Mesendoderm (in vitro differentiated cells): ENCODE data around the gene APBA1.

ENCODE experiments used
- DNase-seq: peaks from one replicate; pipeline ENCODE4 v3.0.0; 2013
- H2AK5ac ChIP-seq: 2 replicates; pipeline ENCODE4 v1.6.1; 2013; ENCODE audit warnings: low read length, inconsistent platforms
- H2BK120ac ChIP-seq: 2 replicates; pipeline ENCODE4 v1.6.1; 2013; ENCODE audit warnings: low read depth, mild to moderate bottlenecking, low read length, moderate library complexity, mixed read lengths
- H2BK15ac ChIP-seq: replicated peaks from 2 replicates; pipeline ENCODE4 v1.6.1; 2013; ENCODE audit warnings: low read depth, mild to moderate bottlenecking, moderate library complexity
- H2BK5ac ChIP-seq: 2 replicates; pipeline ENCODE4 v1.6.1; 2013; ENCODE audit warnings: low read length, inconsistent platforms
- H3K18ac ChIP-seq: 2 replicates; pipeline ENCODE4 v1.6.1; 2013; ENCODE audit warnings: mild to moderate bottlenecking, low read length, mixed read lengths
- H3K23ac ChIP-seq: one replicate; pipeline ENCODE4 v1.6.1; 2013; ENCODE audit warnings: low read length
- H3K27ac ChIP-seq: 2 replicates; pipeline ENCODE4 v1.5.1; 2013; ENCODE audit warnings: low read depth, mild to moderate bottlenecking, inconsistent platforms, low read length, moderate library complexity
- H3K27me3 ChIP-seq: 2 replicates; pipeline ENCODE4 v1.6.1; 2013; ENCODE audit warnings: low read length, control low read depth, mild to moderate bottlenecking, inconsistent platforms; ENCODE audit not compliant: insufficient read depth, poor library complexity
- H3K36me3 ChIP-seq: 2 replicates; pipeline ENCODE4 v1.6.1; 2013; ENCODE audit warnings: low read length, inconsistent platforms; ENCODE audit not compliant: control insufficient read depth, insufficient read depth
- H3K4ac ChIP-seq: one replicate; pipeline ENCODE4 v1.6.1; 2013; ENCODE audit warnings: low read depth, mild to moderate bottlenecking, low read length, moderate library complexity
- H3K4me1 ChIP-seq: 2 replicates; pipeline ENCODE4 v1.6.1; 2013; ENCODE audit warnings: low read depth, low read length, inconsistent platforms; ENCODE audit not compliant: control insufficient read depth
- H3K4me2 ChIP-seq: 2 replicates; pipeline ENCODE4 v1.6.1; 2013; ENCODE audit warnings: low read length
- H3K4me3 ChIP-seq: 2 replicates; pipeline ENCODE4 v1.5.1; 2013; ENCODE audit warnings: mild to moderate bottlenecking, low read length
- H3K56ac ChIP-seq: one replicate; pipeline ENCODE4 v1.6.1; 2013; ENCODE audit warnings: low read length
- H3K79me1 ChIP-seq: 2 replicates; pipeline ENCODE4 v1.6.1; 2013; ENCODE audit warnings: low read length, inconsistent platforms
- H3K79me2 ChIP-seq: 2 replicates; pipeline ENCODE4 v1.6.1; 2013; ENCODE audit warnings: mild to moderate bottlenecking, low read length; ENCODE audit not compliant: control insufficient read depth, insufficient read depth
- H3K9ac ChIP-seq: 2 replicates; pipeline ENCODE4 v1.6.1; 2013; ENCODE audit warnings: low read length, inconsistent platforms
- H4K5ac ChIP-seq: one replicate; pipeline ENCODE4 v1.6.1; 2013; ENCODE audit warnings: low read length
- H4K8ac ChIP-seq: one replicate; pipeline ENCODE4 v1.6.1; 2013; ENCODE audit warnings: low read depth, mild to moderate bottlenecking, control low read depth, low read length, moderate library complexity
- WGBS: extraction: QIAGEN DNeasy Blood & Tissue Kit; methylation state at CpG from one replicate; pipeline ENCODE4 v1.1.7; 2013; ENCODE audit warnings: low lambda C conversion rate, missing lambda C conversion rate; ENCODE audit not compliant: insufficient coverage; ENCODE audit errors: extremely low coverage; 5-methylcytosine and 5-hydroxymethylcytosine counted together

APBA1 gene

GRCh38 chr9:69433968-69434367 is 238.2 kb downstream of the APBA1 start:
- H3K27ac ChIP-seq, result no peak overlapping the region
- H2AK5ac ChIP-seq, result no peak overlapping the region
- no peak for DNase-seq
- H3K36me3 ChIP-seq, result no peaks in the 10 kb centered on the region
- H2BK15ac ChIP-seq, result no peak overlapping the region
- no CpG with 5 or more reads among the region's 6 CpGs for WGBS
- no peaks in the 10 kb centered on the region for H3K4me1 ChIP-seq
- no peak overlapping the region for H2BK5ac ChIP-seq
- no peak overlapping the region for H4K5ac ChIP-seq
- no peak overlapping the region for H3K9ac ChIP-seq
- no peak overlapping the region for H3K18ac ChIP-seq
- H3K79me1 ChIP-seq, result no peaks in the 10 kb centered on the region
- H3K4me3 ChIP-seq, result no peak overlapping the region
- no peak overlapping the region for H3K56ac ChIP-seq
- no peaks in the 10 kb centered on the region for H3K27me3 ChIP-seq
- no peak overlapping the region for H3K4me2 ChIP-seq
- no peak overlapping the region for H3K23ac ChIP-seq
- no peak overlapping the region for H2BK120ac ChIP-seq
- no peak overlapping the region for H3K4ac ChIP-seq
- no peak overlapping the region for H4K8ac ChIP-seq
- no peaks in the 10 kb centered on the region for H3K79me2 ChIP-seq

- WGBS, result no CpG with 5 or more reads among the region's 1 CpG
- Histone ChIP-seq H3K79me2 (no peaks in the 10 kb centered on the region), H3K4me1 (no peaks in the 10 kb centered on the region)
Measured at GRCh38 chr9:69433392-69433791, 238.8 kb downstream of the APBA1 start.

GRCh38 chr9:69432623-69433022 is 239.5 kb downstream of the APBA1 start:
- Histone ChIP-seq H3K27ac (no peak overlapping the region), H2BK15ac (no peak overlapping the region), H2AK5ac (no peak overlapping the region), H3K4me2 (no peak overlapping the region), H2BK120ac (no peak overlapping the region), H3K4ac (no peak overlapping the region), H4K8ac (no peak overlapping the region), H3K9ac (no peak overlapping the region), H2BK5ac (no peak overlapping the region), H3K4me3 (no peak overlapping the region), H4K5ac (no peak overlapping the region), H3K23ac (no peak overlapping the region), H3K56ac (no peak overlapping the region), H3K4me1 (no peaks in the 10 kb centered on the region), H3K18ac (no peak overlapping the region), H3K27me3 (no peaks in the 10 kb centered on the region), H3K36me3 (no peaks in the 10 kb centered on the region), H3K79me1 (no peaks in the 10 kb centered on the region), H3K79me2 (no peaks in the 10 kb centered on the region)
- no peak for DNase-seq
- WGBS, result no CpG with 5 or more reads among the region's 11 CpGs

More at GRCh38 chr9:69433392-69433791, 238.8 kb downstream of the APBA1 start:
- Histone ChIP-seq H2BK120ac (no peak overlapping the region), H2BK15ac (no peak overlapping the region), H3K79me1 (no peaks in the 10 kb centered on the region), H2AK5ac (no peak overlapping the region), H3K36me3 (no peaks in the 10 kb centered on the region), H3K9ac (no peak overlapping the region), H3K27me3 (no peaks in the 10 kb centered on the region), H3K4me2 (no peak overlapping the region), H2BK5ac (no peak overlapping the region), H3K27ac (no peak overlapping the region), H4K8ac (no peak overlapping the region), H3K4ac (no peak overlapping the region), H3K23ac (no peak overlapping the region), H3K18ac (no peak overlapping the region), H4K5ac (no peak overlapping the region), H3K4me3 (no peak overlapping the region), H3K56ac (no peak overlapping the region)
- DNase-seq, result no peak

- H3K18ac ChIP-seq, result no peak overlapping the region
- no peaks in the 10 kb centered on the region for H3K79me1 ChIP-seq
- no peak overlapping the region for H3K56ac ChIP-seq
- no peak overlapping the region for H3K23ac ChIP-seq
- H3K27me3 ChIP-seq, result no peaks in the 10 kb centered on the region
- no peaks in the 10 kb centered on the region for H3K79me2 ChIP-seq
- no peak for DNase-seq
- no peak overlapping the region for H3K4me2 ChIP-seq
- no peak overlapping the region for H2BK120ac ChIP-seq
- H4K5ac ChIP-seq, result no peak overlapping the region
- H3K4ac ChIP-seq, result no peak overlapping the region
- no peaks in the 10 kb centered on the region for H3K4me1 ChIP-seq
- H3K9ac ChIP-seq, result no peak overlapping the region
- H4K8ac ChIP-seq, result no peak overlapping the region
- H2BK15ac ChIP-seq, result no peak overlapping the region
- no CpG with 5 or more reads among the region's 1 CpG for WGBS
- H2BK5ac ChIP-seq, result no peak overlapping the region
- no peaks in the 10 kb centered on the region for H3K36me3 ChIP-seq
- no peak overlapping the region for H3K27ac ChIP-seq
- no peak overlapping the region for H2AK5ac ChIP-seq
- H3K4me3 ChIP-seq, result no peak overlapping the region
Measured at GRCh38 chr9:69431777-69432176, 240.4 kb downstream of the APBA1 start.

GRCh38 chr9:69431203-69431602 is 241.0 kb downstream of the APBA1 start:
- no peak overlapping the region for H2BK15ac ChIP-seq
- no peak overlapping the region for H3K56ac ChIP-seq
- no peak overlapping the region for H3K9ac ChIP-seq
- H3K4me3 ChIP-seq, result no peak overlapping the region
- no peaks in the 10 kb centered on the region for H3K27me3 ChIP-seq
- H4K5ac ChIP-seq, result no peak overlapping the region
- H3K4ac ChIP-seq, result no peak overlapping the region
- H2BK120ac ChIP-seq, result no peak overlapping the region
- H3K79me1 ChIP-seq, result no peaks in the 10 kb centered on the region
- no peaks in the 10 kb centered on the region for H3K36me3 ChIP-seq
- H3K18ac ChIP-seq, result no peak overlapping the region
- no peak overlapping the region for H2AK5ac ChIP-seq
- no peak overlapping the region for H2BK5ac ChIP-seq
- no peaks in the 10 kb centered on the region for H3K79me2 ChIP-seq
- no CpG with 5 or more reads among the region's 13 CpGs for WGBS
- no peak overlapping the region for H3K23ac ChIP-seq
- no peak overlapping the region for H4K8ac ChIP-seq
- no peak overlapping the region for H3K27ac ChIP-seq
- no peaks in the 10 kb centered on the region for H3K4me1 ChIP-seq
- no peak for DNase-seq
- no peak overlapping the region for H3K4me2 ChIP-seq

GRCh38 chr9:69430206-69430605 is 242.0 kb downstream of the APBA1 start:
- Histone ChIP-seq H3K18ac (no peak overlapping the region), H3K79me1 (no peaks in the 10 kb centered on the region), H4K5ac (no peak overlapping the region), H3K27ac (no peak overlapping the region), H3K79me2 (no peaks in the 10 kb centered on the region), H3K4me3 (no peak overlapping the region), H2BK120ac (no peak overlapping the region), H3K4me1 (no peaks in the 10 kb centered on the region), H2AK5ac (no peak overlapping the region), H4K8ac (no peak overlapping the region), H3K4me2 (no peak overlapping the region), H2BK5ac (no peak overlapping the region), H3K9ac (no peak overlapping the region), H2BK15ac (no peak overlapping the region), H3K4ac (no peak overlapping the region), H3K56ac (no peak overlapping the region), H3K23ac (no peak overlapping the region), H3K27me3 (no peaks in the 10 kb centered on the region), H3K36me3 (no peaks in the 10 kb centered on the region)
- WGBS, result no CpG with 5 or more reads among the region's 4 CpGs
- no peak for DNase-seq
